OCI-LY3 (cell line): Measurements from ENCODE around the gene CARD18.

Experiments
- H2AFZ ChIP-seq: fragments of 200-600, 300-600 bp; shearing (Covaris generic); 2 replicates; pipeline ENCODE4 v1.6.0; 2014; ENCODE audit warnings: antibody characterized with exemption, low read depth, low read length
- H3K27ac ChIP-seq: fragments of 200-600, 300-600 bp; sonication (generic); 2 replicates; pipeline ENCODE4 v1.5.1; 2014; ENCODE audit warnings: mild to moderate bottlenecking, low read length, moderate library complexity, mixed read lengths
- H3K27me3 ChIP-seq: fragments of 200-600, 300-600 bp; sonication (generic); 2 replicates; pipeline ENCODE4 v1.6.1; 2014; ENCODE audit warnings: low read depth, low read length, mixed read lengths
- H3K36me3 ChIP-seq: fragments of 200-600, 300-600 bp; sonication (generic); replicated peaks from 2 replicates; pipeline ENCODE3; 2014; ENCODE audit warnings: low read depth, low read length, mixed read lengths
- H3K4me1 ChIP-seq: fragments of 300-600, 200-600 bp; sonication (generic); 2 replicates; pipeline ENCODE4 v1.6.1; 2014; ENCODE audit warnings: low read length, mixed read lengths
- H3K4me2 ChIP-seq: fragments of 200-600, 300-600 bp; sonication (generic); 2 replicates; pipeline ENCODE4 v1.6.1; 2014; ENCODE audit warnings: low read length, mixed read lengths
- H3K4me3 ChIP-seq: fragments of 300-600, 200-600 bp; sonication (generic); 2 replicates; pipeline ENCODE4 v1.5.1; 2014; ENCODE audit warnings: antibody characterized with exemption, mild to moderate bottlenecking, low read length, moderate library complexity
- H3K79me2 ChIP-seq: fragments of 300-600, 200-600 bp; shearing (Covaris generic); 2 replicates; pipeline ENCODE4 v1.6.1; 2014; ENCODE audit warnings: mild to moderate bottlenecking, low read length, mixed read lengths
- H3K9ac ChIP-seq: fragments of 300-600, 200-600 bp; shearing (Covaris generic); 2 replicates; pipeline ENCODE4 v1.6.0; 2014; ENCODE audit warnings: mild to moderate bottlenecking, low read length, moderate library complexity
- H3K9me3 ChIP-seq: fragments of 200-600, 300-600 bp; shearing (Covaris generic); 2 replicates; pipeline ENCODE4 v1.6.1; 2014; ENCODE audit warnings: low read length, mixed read lengths; ENCODE audit not compliant: insufficient read depth
- H4K20me1 ChIP-seq: fragments of 200-600, 300-600 bp; sonication (generic); 2 replicates; pipeline ENCODE4 v1.6.1; 2016; ENCODE audit warnings: low read length, mixed read lengths; ENCODE audit not compliant: insufficient read depth
- CTCF ChIP-seq: fragments of 200-600, 300-600 bp; sonication (generic); IDR thresholded peaks from 2 replicates; pipeline ENCODE4 v1.5.1; 2014; ENCODE audit warnings: antibody characterized with exemption, low read length, low read depth
- EZH2phosphoT487 ChIP-seq: fragments of 200-600 bp; shearing (Covaris generic); IDR thresholded peaks from 2 replicates; pipeline ENCODE4 v1.6.1; 2018; ENCODE audit warnings: antibody characterized with exemption, mixed run types, low read depth

The CARD18 gene

GRCh38 chr11:105139669-105140068 is at the start of gene CARD18:
Gene CARD18 (minus strand): TSS chr11:105139769. CDS start chr11:105139726, 43 bp downstream.
- no peak within 1 kb of the TSS for H3K27ac ChIP-seq
- H2AFZ ChIP-seq, result no peak within 1 kb of the TSS
- no peak within 1 kb of the TSS for H3K9ac ChIP-seq
- no peak within 1 kb of the TSS for H3K4me2 ChIP-seq
- no peak for TF ChIP-seq CTCF
- TF ChIP-seq EZH2phosphoT487, result no peak
- no peaks in the 10 kb centered on the region for H4K20me1 ChIP-seq
- H3K27me3 ChIP-seq, result no peaks in the 10 kb centered on the region
- H3K4me3 ChIP-seq, result no peak within 1 kb of the TSS
- H3K36me3 ChIP-seq, result no peaks in the 10 kb centered on the region
- H3K9me3 ChIP-seq, result no peaks in the 10 kb centered on the region
- no peaks in the 10 kb centered on the region for H3K4me1 ChIP-seq
- no peaks in the 10 kb centered on the region for H3K79me2 ChIP-seq

GRCh38 chr11:105183987-105184386 is 44.4 kb upstream of the CARD18 start:
- H3K9ac ChIP-seq, result no peak overlapping the region
- H3K79me2 ChIP-seq, result no peaks in the 10 kb centered on the region
- H3K36me3 ChIP-seq, result no peaks in the 10 kb centered on the region
- H3K4me3 ChIP-seq, result no peak overlapping the region
- H3K27me3 ChIP-seq, result no peaks in the 10 kb centered on the region
- no peak overlapping the region for H3K27ac ChIP-seq
- no peak overlapping the region for H3K4me2 ChIP-seq
- TF ChIP-seq EZH2phosphoT487, result no peak
- no peak for TF ChIP-seq CTCF
- no peaks in the 10 kb centered on the region for H3K9me3 ChIP-seq
- peaks cover 14% of the 10 kb centered on the region for H3K4me1 ChIP-seq
- H2AFZ ChIP-seq, result no peak overlapping the region
- no peaks in the 10 kb centered on the region for H4K20me1 ChIP-seq

- Histone ChIP-seq H3K4me1 (peaks cover 14% of the 10 kb centered on the region), H2AFZ (no peak overlapping the region), H3K4me3 (no peak overlapping the region), H3K9me3 (no peaks in the 10 kb centered on the region), H3K36me3 (no peaks in the 10 kb centered on the region), H3K79me2 (no peaks in the 10 kb centered on the region), H4K20me1 (no peaks in the 10 kb centered on the region), H3K27me3 (no peaks in the 10 kb centered on the region), H3K9ac (no peak overlapping the region), H3K27ac (no peak overlapping the region), H3K4me2 (no peak overlapping the region)
- no peak for TF ChIP-seq CTCF
Observed at GRCh38 chr11:105183426-105183825, 43.9 kb upstream of the CARD18 start.

- H3K4me3 ChIP-seq, result no peak overlapping the region
- peaks cover 14% of the 10 kb centered on the region for H3K4me1 ChIP-seq
- peak overlapping the region; percentile 80 for H2AFZ ChIP-seq
- H3K4me2 ChIP-seq, result peak overlapping the region; percentile 58
- H3K9ac ChIP-seq, result peak overlapping the region; percentile 32
- TF ChIP-seq CTCF, result no peak
- TF ChIP-seq EZH2phosphoT487, result no peak
- no peaks in the 10 kb centered on the region for H3K27me3 ChIP-seq
- no peaks in the 10 kb centered on the region for H3K36me3 ChIP-seq
- no peaks in the 10 kb centered on the region for H4K20me1 ChIP-seq
- no peaks in the 10 kb centered on the region for H3K79me2 ChIP-seq
- no peaks in the 10 kb centered on the region for H3K9me3 ChIP-seq
- peak overlapping the region; percentile 77 for H3K27ac ChIP-seq
Observed at GRCh38 chr11:105181521-105181920, 42.0 kb upstream of the CARD18 start.
